HEK293 (cell line): ENCODE results near the gene ABLIM3.

Source experiments
- CTCF ChIA-PET: fragments of 350-600 bp; formaldehyde crosslinking; extraction: SDS; loops from one replicate; lab custom pipeline; 2021; ENCODE audit warnings: antibody characterized with exemption; lab: Yijun Ruan, JAX
- POLR2A ChIA-PET: fragments of 300-600 bp; formaldehyde crosslinking; extraction: SDS; loops from one replicate; lab custom pipeline; 2020; ENCODE audit warnings: antibody characterized with exemption, inconsistent platforms; lab: Yijun Ruan, JAX
- H3K27ac ChIP-seq: fragments of 200-500 bp; sonication (Bioruptor generic); 2 replicates; pipeline ENCODE4 v1.5.1; 2014; ENCODE audit warnings: low read depth, low read length, control low read depth, inconsistent platforms; ENCODE audit errors: extremely low read depth
- H3K36me3 ChIP-seq, 2 experiments: fragments of 200-500 bp in 1 of 2; sonication (Bioruptor generic) in 1 of 2; 1 replicate in 1 of 2; 2 replicates in 1 of 2; pipeline ENCODE4 v1.5.1; 2014 to 2017; ENCODE audit warnings: inconsistent platforms in 2 of 2, low read length in 2 of 2; ENCODE audit not compliant: control insufficient read depth in 2 of 2, insufficient read depth in 1 of 2
- H3K4me1 ChIP-seq: fragments of 200-500 bp; sonication (Bioruptor generic); 2 replicates; pipeline ENCODE4 v1.5.1; 2014; ENCODE audit warnings: mild to moderate bottlenecking, low read length, inconsistent platforms; ENCODE audit not compliant: control insufficient read depth, insufficient read depth
- H3K4me3 ChIP-seq: 2 replicates; pipeline ENCODE4 v1.5.1; 2011; ENCODE audit warnings: low read depth, mild to moderate bottlenecking, control low read depth, low read length, moderate library complexity
- H3K9me3 ChIP-seq: fragments of 200-500 bp; sonication (Bioruptor generic); 2 replicates; pipeline ENCODE4 v1.5.1; 2014; ENCODE audit warnings: low read depth, low read length, inconsistent platforms; ENCODE audit not compliant: control insufficient read depth, insufficient read depth
- FEZF1 ChIP-seq: fragments of 450-650 bp; formaldehyde crosslinking; IDR thresholded peaks from 2 replicates; pipeline ENCODE4 v1.5.1; 2016; ENCODE audit warnings: missing biosample characterization, missing genetic modification characterization
- IKZF3 ChIP-seq: fragments of 450-650 bp; IDR thresholded peaks from 2 replicates; pipeline ENCODE4 v1.5.0; 2018; ENCODE audit warnings: missing biosample characterization, mild to moderate bottlenecking, missing genetic modification characterization, moderate library complexity
- KLF16 ChIP-seq: fragments of 450-650 bp; formaldehyde crosslinking; IDR thresholded peaks from 2 replicates; pipeline ENCODE4 v1.5.1; 2017; ENCODE audit warnings: missing biosample characterization, missing genetic modification characterization
- REST ChIP-seq: fragments of 450-650 bp; formaldehyde crosslinking; IDR thresholded peaks from 2 replicates; pipeline ENCODE4 v1.5.1; 2016; ENCODE audit warnings: missing biosample characterization, missing genetic modification characterization
- TSHZ1 ChIP-seq: fragments of 450-650 bp; formaldehyde crosslinking; IDR thresholded peaks from 2 replicates; pipeline ENCODE4 v1.5.1; 2016; ENCODE audit warnings: missing biosample characterization, missing genetic modification characterization, borderline replicate concordance
- ZBTB17 ChIP-seq: fragments of 450-650 bp; formaldehyde crosslinking; IDR thresholded peaks from 2 replicates; pipeline ENCODE4 v1.5.1; 2016; ENCODE audit warnings: missing biosample characterization, missing genetic modification characterization
- ZBTB21 ChIP-seq: fragments of 450-650 bp; formaldehyde crosslinking; IDR thresholded peaks from 2 replicates; pipeline ENCODE4 v1.5.1; 2017; ENCODE audit warnings: missing biosample characterization, missing genetic modification characterization
- ZBTB48 ChIP-seq: fragments of 450-650 bp; formaldehyde crosslinking; IDR thresholded peaks from 2 replicates; pipeline ENCODE4 v1.5.1; 2016; ENCODE audit warnings: missing biosample characterization, missing genetic modification characterization
- ZIC2 ChIP-seq: fragments of 450-650 bp; formaldehyde crosslinking; IDR thresholded peaks from 2 replicates; pipeline ENCODE4 v1.5.1; 2016; ENCODE audit warnings: missing biosample characterization, missing genetic modification characterization
- ZNF398 ChIP-seq: fragments of 450-650 bp; formaldehyde crosslinking; IDR thresholded peaks from 2 replicates; pipeline ENCODE4 v1.5.1; 2017; ENCODE audit warnings: missing biosample characterization, missing genetic modification characterization
- ZNF654 ChIP-seq: fragments of 450-650 bp; formaldehyde crosslinking; IDR thresholded peaks from 2 replicates; pipeline ENCODE4 v1.5.1; 2016; ENCODE audit warnings: low read depth, missing biosample characterization, missing genetic modification characterization
- ZNF660 ChIP-seq: fragments of 450-650 bp; IDR thresholded peaks from 2 replicates; pipeline ENCODE4 v1.5.1; 2018; ENCODE audit warnings: missing biosample characterization, mild to moderate bottlenecking, missing genetic modification characterization
- ZSCAN5A ChIP-seq: fragments of 450-650 bp; formaldehyde crosslinking; IDR thresholded peaks from 2 replicates; pipeline ENCODE4 v1.5.1; 2016; ENCODE audit warnings: missing biosample characterization, missing genetic modification characterization
- TF ChIP-seq, protein P1 (sequence below): fragments of 450-650 bp; formaldehyde crosslinking; IDR thresholded peaks from 2 replicates; pipeline ENCODE4 v1.5.1; 2017; ENCODE audit warnings: missing biosample characterization, mild to moderate bottlenecking, missing genetic modification characterization, moderate library complexity
- TF ChIP-seq, protein P2 (sequence below): fragments of 450-650 bp; formaldehyde crosslinking; IDR thresholded peaks from 2 replicates; pipeline ENCODE4 v1.5.1; 2016; ENCODE audit warnings: missing biosample characterization, missing genetic modification characterization

Gene ABLIM3

GRCh38 chr5:149114403-149115312 lies 26.6 kb upstream of the ABLIM3 start:
- H3K9me3 ChIP-seq: no peaks in the 10 kb centered on the region
- peaks cover 5% of the 10 kb centered on the region for H3K4me1 ChIP-seq
- POLR2A ChIA-PET: interaction anchor here (0.9 to 1.0 kb wide), 2 partner anchors 157 to 384 kb away, joined by 3 read pairs; no protein-coding TSS in a partner anchor
- no peak overlapping the region for H3K27ac ChIP-seq
- no peak overlapping the region for H3K4me3 ChIP-seq
- H3K36me3 ChIP-seq: no peaks in the 10 kb centered on the region
- CTCF ChIA-PET: interaction anchor here (0.5 to 19.6 kb wide), 70 partner anchors 10 to 969 kb away, joined by 3 to 395 read pairs (median 4); no protein-coding TSS in a partner anchor
- TF ChIP-seq FEZF1 (tag by site-specific recombination) (no peak), ZNF398 (tag by site-specific recombination) (no peak), ZNF654 (tag by site-specific recombination) (peak; percentile 92), KLF16 (tag by site-specific recombination) (no peak), IKZF3 (tag by site-specific recombination) (no peak), ZBTB17 (tag by site-specific recombination) (peak; percentile 84), TSHZ1 (no peak), REST (0 out of 2 replicates have a peak, but pooled peaks have one; percentile 19), ZSCAN5A (tag by site-specific recombination) (no peak), ZNF660 (tag by site-specific recombination) (0 out of 2 replicates have a peak, but pooled peaks have one; percentile 29), ZBTB21 (no peak), ZIC2 (tag by site-specific recombination) (no peak), ZBTB48 (no peak)
- TF ChIP-seq, protein P1, sequence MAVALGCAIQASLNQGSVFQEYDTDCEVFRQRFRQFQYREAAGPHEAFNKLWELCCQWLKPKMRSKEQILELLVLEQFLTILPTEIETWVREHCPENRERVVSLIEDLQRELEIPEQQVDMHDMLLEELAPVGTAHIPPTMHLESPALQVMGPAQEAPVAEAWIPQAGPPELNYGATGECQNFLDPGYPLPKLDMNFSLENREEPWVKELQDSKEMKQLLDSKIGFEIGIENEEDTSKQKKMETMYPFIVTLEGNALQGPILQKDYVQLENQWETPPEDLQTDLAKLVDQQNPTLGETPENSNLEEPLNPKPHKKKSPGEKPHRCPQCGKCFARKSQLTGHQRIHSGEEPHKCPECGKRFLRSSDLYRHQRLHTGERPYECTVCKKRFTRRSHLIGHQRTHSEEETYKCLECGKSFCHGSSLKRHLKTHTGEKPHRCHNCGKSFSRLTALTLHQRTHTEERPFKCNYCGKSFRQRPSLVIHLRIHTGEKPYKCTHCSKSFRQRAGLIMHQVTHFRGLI (tag by site-specific recombination): no peak
- TF ChIP-seq, protein P2, sequence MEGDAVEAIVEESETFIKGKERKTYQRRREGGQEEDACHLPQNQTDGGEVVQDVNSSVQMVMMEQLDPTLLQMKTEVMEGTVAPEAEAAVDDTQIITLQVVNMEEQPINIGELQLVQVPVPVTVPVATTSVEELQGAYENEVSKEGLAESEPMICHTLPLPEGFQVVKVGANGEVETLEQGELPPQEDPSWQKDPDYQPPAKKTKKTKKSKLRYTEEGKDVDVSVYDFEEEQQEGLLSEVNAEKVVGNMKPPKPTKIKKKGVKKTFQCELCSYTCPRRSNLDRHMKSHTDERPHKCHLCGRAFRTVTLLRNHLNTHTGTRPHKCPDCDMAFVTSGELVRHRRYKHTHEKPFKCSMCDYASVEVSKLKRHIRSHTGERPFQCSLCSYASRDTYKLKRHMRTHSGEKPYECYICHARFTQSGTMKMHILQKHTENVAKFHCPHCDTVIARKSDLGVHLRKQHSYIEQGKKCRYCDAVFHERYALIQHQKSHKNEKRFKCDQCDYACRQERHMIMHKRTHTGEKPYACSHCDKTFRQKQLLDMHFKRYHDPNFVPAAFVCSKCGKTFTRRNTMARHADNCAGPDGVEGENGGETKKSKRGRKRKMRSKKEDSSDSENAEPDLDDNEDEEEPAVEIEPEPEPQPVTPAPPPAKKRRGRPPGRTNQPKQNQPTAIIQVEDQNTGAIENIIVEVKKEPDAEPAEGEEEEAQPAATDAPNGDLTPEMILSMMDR (tag by site-specific recombination): peak; percentile 74; the same call in 1 of the 2 replicates
